GM18909 (cell line): ENCODE data around the gene NRP1.
"Not testable (repeated sequence)": the region's sequence is repeated elsewhere in the genome, so short reads cannot be mapped to it uniquely, and the experiment has no call there.

Experiments
- ATAC-seq: cut with Tn5 transposase; IDR thresholded peaks from one replicate; pipeline ENCODE4 v1.9.1; 2021; ENCODE audit warnings: mild to moderate bottlenecking; ENCODE audit not compliant: unreplicated experiment, poor library complexity

Gene NRP1

GRCh38 chr10:33327751-33328150, 6.7 kb downstream of the NRP1 start:
- no peak for ATAC-seq

GRCh38 chr10:33326933-33327332, 7.5 kb downstream of the NRP1 start:
- no peak for ATAC-seq

GRCh38 chr10:33325929-33326328, 8.5 kb downstream of the NRP1 start:
- no peak for ATAC-seq

- ATAC-seq: no peak
These were observed 10.7 kb downstream of the NRP1 start for GRCh38 chr10:33323721-33324120.

- no peak for ATAC-seq
These were observed 13.0 kb downstream of the NRP1 start for GRCh38 chr10:33321516-33321915.

- no peak for ATAC-seq
These were observed 14.2 kb downstream of the NRP1 start for GRCh38 chr10:33320288-33320687.

- ATAC-seq: no peak
These were observed 18.6 kb downstream of the NRP1 start for GRCh38 chr10:33315891-33316290.

GRCh38 chr10:33314811-33315561, 19.5 kb downstream of the NRP1 start:
- no peak for ATAC-seq

GRCh38 chr10:33311640-33312039, 22.8 kb downstream of the NRP1 start:
- no peak for ATAC-seq

- no peak for ATAC-seq
These were observed 23.6 kb downstream of the NRP1 start for GRCh38 chr10:33310853-33311252.

- no peak for ATAC-seq
These were observed 25.1 kb downstream of the NRP1 start for GRCh38 chr10:33309406-33309805.

- ATAC-seq: no peak
These were observed 26.6 kb downstream of the NRP1 start for GRCh38 chr10:33307835-33308234.

- no peak for ATAC-seq
These were observed 27.6 kb downstream of the NRP1 start for GRCh38 chr10:33306701-33307519.

GRCh38 chr10:33306126-33306525, 28.3 kb downstream of the NRP1 start:
- no peak for ATAC-seq

- no peak for ATAC-seq
These were observed 29.8 kb downstream of the NRP1 start for GRCh38 chr10:33304423-33305225.

- no peak for ATAC-seq
These were observed 30.5 kb downstream of the NRP1 start for GRCh38 chr10:33303988-33304387.

- ATAC-seq: no peak
These were observed 32.1 kb downstream of the NRP1 start for GRCh38 chr10:33302208-33302829.

- no peak for ATAC-seq
These were observed 33.2 kb downstream of the NRP1 start for GRCh38 chr10:33301097-33301789.

GRCh38 chr10:33300544-33300943, 33.9 kb downstream of the NRP1 start:
- ATAC-seq: not testable (repeated sequence)

GRCh38 chr10:33298893-33299292, 35.6 kb downstream of the NRP1 start:
- no peak for ATAC-seq
